Nephron (organoid): ENCODE data around the gene ATG2A.

Experiments used
- H3K27ac Mint-ChIP-seq, 3 experiments: 2 replicates each; pipeline ENCODE4 v1.8.0; 2020; ENCODE audit warnings: mixed read lengths in 3 of 3, mild to moderate bottlenecking in 2 of 3, moderate library complexity in 1 of 3
- H3K27me3 Mint-ChIP-seq: 2 replicates; pipeline ENCODE4 v1.8.0; 2021; ENCODE audit warnings: low read depth, mild to moderate bottlenecking, moderate library complexity, mixed read lengths
- H3K36me3 Mint-ChIP-seq: 2 replicates; pipeline ENCODE4 v1.8.0; 2020; ENCODE audit warnings: low read depth, mixed read lengths
- H3K4me1 Mint-ChIP-seq: 2 replicates; pipeline ENCODE4 v1.8.0; 2020; ENCODE audit warnings: mixed read lengths
- H3K4me3 Mint-ChIP-seq, 3 experiments: 2 replicates each; pipeline ENCODE4 v1.8.0; 2020; ENCODE audit warnings: mild to moderate bottlenecking in 3 of 3, mixed read lengths in 3 of 3, moderate library complexity in 2 of 3
- H3K9me3 Mint-ChIP-seq: 2 replicates; pipeline ENCODE4 v1.8.0; 2020; ENCODE audit warnings: mixed read lengths
- CTCF ChIP-seq, 3 experiments: fragments of 200-600 bp; sonication (generic); IDR thresholded peaks; one replicate each; pipeline ENCODE4 v1.5.0; 2021; ENCODE audit warnings: antibody characterized with exemption in 3 of 3; ENCODE audit not compliant: unreplicated experiment in 3 of 3

Gene ATG2A

GRCh38 chr11:64878223-64878493 is 38.9 kb downstream of the ATG2A start:
- Mint-ChIP-seq H3K4me1 (peaks cover 54% of the 10 kb centered on the region), H3K36me3 (peaks cover 8% of the 10 kb centered on the region), H3K27me3 (no peaks in the 10 kb centered on the region), H3K9me3 (no peaks in the 10 kb centered on the region), H3K4me3 (peak overlapping the region; percentile 95 to 100 (median 95)), H3K27ac (peak overlapping the region in 2 of 3 experiments; percentile 44 to 73)
- no peak for TF ChIP-seq CTCF (IDR thresholded peaks at IDR 0.05; ENCODE audit: unreplicated experiment in 3 of 3)

- TF ChIP-seq CTCF (IDR thresholded peaks at IDR 0.05; ENCODE audit: unreplicated experiment in 3 of 3): no peak
- peak overlapping the region; percentile 72 to 92 (median 73) for H3K27ac Mint-ChIP-seq
- H3K27me3 Mint-ChIP-seq: no peaks in the 10 kb centered on the region
Measured at GRCh38 chr11:64877390-64878222, 39.4 kb downstream of the ATG2A start.

GRCh38 chr11:64876835-64877341 is 40.1 kb downstream of the ATG2A start:
- Mint-ChIP-seq H3K9me3 (no peaks in the 10 kb centered on the region), H3K4me1 (peaks cover 62% of the 10 kb centered on the region), H3K27me3 (no peaks in the 10 kb centered on the region), H3K36me3 (peaks cover 14% of the 10 kb centered on the region), H3K4me3 (peak overlapping the region; percentile 95 to 100 (median 95)), H3K27ac (peak overlapping the region; percentile 41 to 92 (median 72))
- no peak for TF ChIP-seq CTCF (IDR thresholded peaks at IDR 0.05; ENCODE audit: unreplicated experiment in 3 of 3)

More at GRCh38 chr11:64877390-64878222, 39.4 kb downstream of the ATG2A start:
- peaks cover 60% of the 10 kb centered on the region for H3K4me1 Mint-ChIP-seq
- peak overlapping the region; percentile 95 to 100 (median 95) for H3K4me3 Mint-ChIP-seq
- H3K36me3 Mint-ChIP-seq: peaks cover 13% of the 10 kb centered on the region
- no peaks in the 10 kb centered on the region for H3K9me3 Mint-ChIP-seq

- no peak for TF ChIP-seq CTCF (IDR thresholded peaks at IDR 0.05; ENCODE audit: unreplicated experiment in 3 of 3)
- no peaks in the 10 kb centered on the region for H3K9me3 Mint-ChIP-seq
- peaks cover 15% of the 10 kb centered on the region for H3K36me3 Mint-ChIP-seq
- H3K27me3 Mint-ChIP-seq: no peaks in the 10 kb centered on the region
- H3K27ac Mint-ChIP-seq: peak overlapping the region; percentile 41 to 92 (median 72)
- H3K4me1 Mint-ChIP-seq: peaks cover 65% of the 10 kb centered on the region
- H3K4me3 Mint-ChIP-seq: peak overlapping the region; percentile 95 to 100 (median 95)
Measured at GRCh38 chr11:64876229-64876750, 40.7 kb downstream of the ATG2A start.

GRCh38 chr11:64875369-64876228 is 41.4 kb downstream of the ATG2A start:
- Mint-ChIP-seq H3K4me3 (peak overlapping the region; percentile 95 to 100 (median 95)), H3K4me1 (peaks cover 67% of the 10 kb centered on the region), H3K9me3 (no peaks in the 10 kb centered on the region), H3K27ac (peak overlapping the region; percentile 41 to 92 (median 72)), H3K36me3 (peaks cover 17% of the 10 kb centered on the region), H3K27me3 (no peaks in the 10 kb centered on the region)
- TF ChIP-seq CTCF (IDR thresholded peaks at IDR 0.05; ENCODE audit: unreplicated experiment in 3 of 3): no peak
